BLaER1 treated with 17β-estradiol and CSF1 and Interleukin-3, amounts not matched to agents 10 nM and 100 nM (cell line): ENCODE measurements around the gene ATAD2B.

Experiments
- H3K27ac ChIP-seq, 11 experiments: shearing (Covaris generic); formaldehyde crosslinking; 2 replicates each; pipeline ENCODE4 v1.8.1; 2022
- H3K27me3 ChIP-seq, 11 experiments: shearing (Covaris generic); formaldehyde crosslinking; 2 replicates each; pipeline ENCODE4 v1.8.1; 2022
- H3K36me3 ChIP-seq, 11 experiments: shearing (Covaris generic); formaldehyde crosslinking; 2 replicates each; pipeline ENCODE4 v1.8.1; 2022
- H3K4me1 ChIP-seq, 10 experiments: shearing (Covaris generic); formaldehyde crosslinking; 2 replicates each; pipeline ENCODE4 v1.8.1; 2022
- H3K4me2 ChIP-seq, 11 experiments: shearing (Covaris generic); formaldehyde crosslinking; 2 replicates each; pipeline ENCODE4 v1.8.1; 2022
- H3K4me3 ChIP-seq, 10 experiments: shearing (Covaris generic); formaldehyde crosslinking; 2 replicates each; pipeline ENCODE4 v1.8.1; 2022
- H3K9ac ChIP-seq, 11 experiments: shearing (Covaris generic); formaldehyde crosslinking; 2 replicates each; pipeline ENCODE4 v1.8.1; 2022
- H3K9me3 ChIP-seq, 11 experiments: shearing (Covaris generic); formaldehyde crosslinking; replicated peaks in 1 of 11; 2 replicates each; pipeline ENCODE4 v1.8.1; 2022
- H4K20me1 ChIP-seq, 11 experiments: shearing (Covaris generic); formaldehyde crosslinking; 2 replicates each; pipeline ENCODE4 v1.8.1; 2022
- Cebpa-rat ChIP-seq, 11 experiments: shearing (Covaris generic); IDR thresholded peaks; 2 replicates each; pipeline ENCODE4 v1.8.1; 2022

ATAD2B gene

GRCh38 chr2:23777826-23778225, 149.1 kb downstream of the ATAD2B start:
- H3K36me3 ChIP-seq, result peaks cover 76 to 97% (median 86%) of the 10 kb centered on the region in 11 experiments
- no peak overlapping the region for H3K4me3 ChIP-seq
- H4K20me1 ChIP-seq, result no peaks in the 10 kb centered on the region
- no peak overlapping the region for H3K9ac ChIP-seq
- no peak overlapping the region for H3K4me2 ChIP-seq
- H3K4me1 ChIP-seq, result peaks cover 1 to 9% (median 7%) of the 10 kb centered on the region in 10 experiments
- no peaks in the 10 kb centered on the region for H3K27me3 ChIP-seq
- H3K27ac ChIP-seq, result no peak overlapping the region
- peaks cover 0 to 8% (median 0%) of the 10 kb centered on the region in 11 experiments; a peak in 3 of 22 replicates for H3K9me3 ChIP-seq
- no peak for TF ChIP-seq Cebpa-rat (IDR thresholded peaks at IDR 0.05)

- Histone ChIP-seq H4K20me1 (no peaks in the 10 kb centered on the region), H3K9me3 (peaks cover 0 to 23% (median 13%) of the 10 kb centered on the region in 11 experiments; a peak in 18 of 22 replicates), H3K4me2 (no peak overlapping the region), H3K9ac (no peak overlapping the region), H3K27me3 (no peaks in the 10 kb centered on the region), H3K27ac (no peak overlapping the region), H3K36me3 (peaks cover 81 to 97% (median 88%) of the 10 kb centered on the region in 11 experiments), H3K4me3 (no peak overlapping the region), H3K4me1 (peaks cover 12 to 21% (median 17%) of the 10 kb centered on the region in 10 experiments)
- TF ChIP-seq Cebpa-rat (IDR thresholded peaks at IDR 0.05), result no peak
These were observed 150.9 kb downstream of the ATAD2B start for GRCh38 chr2:23776021-23776420.

- no peaks in the 10 kb centered on the region for H3K27me3 ChIP-seq
- no peak overlapping the region for H3K9ac ChIP-seq
- H3K9me3 ChIP-seq, result peaks cover 0 to 27% (median 17%) of the 10 kb centered on the region in 11 experiments; a peak in 18 of 22 replicates
- peak overlapping the region; percentile 41 to 82 (median 58) for H3K4me2 ChIP-seq
- peak overlapping the region in 2 of 11 experiments; percentile 1 to 11; a peak in 2 of 22 replicates for H3K27ac ChIP-seq
- TF ChIP-seq Cebpa-rat (IDR thresholded peaks at IDR 0.05), result no peak
- H3K4me1 ChIP-seq, result peaks cover 19 to 28% (median 25%) of the 10 kb centered on the region in 10 experiments
- H4K20me1 ChIP-seq, result no peaks in the 10 kb centered on the region
- 0 out of 20 replicates have a peak overlapping the region, but pooled peaks of 1 of the 10 experiments have one; percentile 0 for H3K4me3 ChIP-seq
- H3K36me3 ChIP-seq, result peaks cover 67 to 93% (median 77%) of the 10 kb centered on the region in 11 experiments
These were observed 154.2 kb downstream of the ATAD2B start for GRCh38 chr2:23772684-23773083.

- Histone ChIP-seq H3K4me2 (peak overlapping the region in 10 of 11 experiments; percentile 41 to 82 (median 57); a peak in 15 of 22 replicates), H3K9ac (no peak overlapping the region), H3K4me1 (peaks cover 21 to 34% (median 26%) of the 10 kb centered on the region in 10 experiments), H4K20me1 (no peaks in the 10 kb centered on the region), H3K27ac (no peak overlapping the region; a peak in 1 of 22 replicates), H3K36me3 (peaks cover 61 to 87% (median 72%) of the 10 kb centered on the region in 11 experiments), H3K9me3 (peaks cover 0 to 27% (median 17%) of the 10 kb centered on the region in 11 experiments; a peak in 18 of 22 replicates), H3K4me3 (no peak overlapping the region), H3K27me3 (no peaks in the 10 kb centered on the region)
- TF ChIP-seq Cebpa-rat (IDR thresholded peaks at IDR 0.05), result no peak
These were observed 154.9 kb downstream of the ATAD2B start for GRCh38 chr2:23772056-23772455.

GRCh38 chr2:23769364-23769763, 157.6 kb downstream of the ATAD2B start:
- no peaks in the 10 kb centered on the region for H3K27me3 ChIP-seq
- H3K4me1 ChIP-seq, result peaks cover 21 to 35% (median 26%) of the 10 kb centered on the region in 10 experiments

GRCh38 chr2:23767876-23768621, 158.9 kb downstream of the ATAD2B start:
- Histone ChIP-seq H3K36me3 (peaks cover 42 to 72% (median 50%) of the 10 kb centered on the region in 11 experiments), H3K4me3 (no peak overlapping the region), H3K4me1 (peaks cover 14 to 31% (median 21%) of the 10 kb centered on the region in 10 experiments), H3K9ac (no peak overlapping the region), H4K20me1 (no peaks in the 10 kb centered on the region), H3K4me2 (peak overlapping the region in 7 of 11 experiments; percentile 15 to 74 (median 63); a peak in 13 of 22 replicates), H3K27me3 (no peaks in the 10 kb centered on the region), H3K27ac (peak overlapping the region in 4 of 11 experiments; percentile 18 to 61 (median 22); a peak in 5 of 22 replicates), H3K9me3 (peaks cover 0 to 24% (median 17%) of the 10 kb centered on the region in 11 experiments; a peak in 18 of 22 replicates)
- no peak for TF ChIP-seq Cebpa-rat (IDR thresholded peaks at IDR 0.05)

More at GRCh38 chr2:23769364-23769763, 157.6 kb downstream of the ATAD2B start:
- Histone ChIP-seq H3K27ac (no peak overlapping the region), H3K4me2 (no peak overlapping the region), H3K36me3 (peaks cover 41 to 72% (median 51%) of the 10 kb centered on the region in 11 experiments), H3K9me3 (peaks cover 0 to 27% (median 17%) of the 10 kb centered on the region in 11 experiments; a peak in 18 of 22 replicates), H4K20me1 (no peaks in the 10 kb centered on the region), H3K4me3 (no peak overlapping the region), H3K9ac (no peak overlapping the region)
- TF ChIP-seq Cebpa-rat (IDR thresholded peaks at IDR 0.05), result no peak

- peak overlapping the region in 3 of 11 experiments; percentile 15 to 62 (median 43); a peak in 3 of 22 replicates for H3K4me2 ChIP-seq
- no peak overlapping the region for H3K27ac ChIP-seq
- H3K9ac ChIP-seq, result no peak overlapping the region
- H3K4me1 ChIP-seq, result peaks cover 0 to 27% (median 2%) of the 10 kb centered on the region in 10 experiments; a peak in 8 of 20 replicates
- no peaks in the 10 kb centered on the region for H3K9me3 ChIP-seq
- H4K20me1 ChIP-seq, result no peaks in the 10 kb centered on the region
- no peak overlapping the region for H3K4me3 ChIP-seq
- H3K36me3 ChIP-seq, result peaks cover 32 to 71% (median 55%) of the 10 kb centered on the region in 11 experiments
- no peak for TF ChIP-seq Cebpa-rat (IDR thresholded peaks at IDR 0.05)
- no peaks in the 10 kb centered on the region for H3K27me3 ChIP-seq
These were observed 164.8 kb downstream of the ATAD2B start for GRCh38 chr2:23762141-23762540.

GRCh38 chr2:23761638-23762037, 165.3 kb downstream of the ATAD2B start:
- Histone ChIP-seq H3K4me3 (no peak overlapping the region), H3K4me2 (peak overlapping the region in 4 of 11 experiments; percentile 10 to 62 (median 29); a peak in 4 of 22 replicates), H3K27me3 (no peaks in the 10 kb centered on the region), H4K20me1 (no peaks in the 10 kb centered on the region), H3K9ac (0 out of 22 replicates have a peak overlapping the region, but pooled peaks of 1 of the 11 experiments have one; percentile 25), H3K36me3 (peaks cover 37 to 76% (median 58%) of the 10 kb centered on the region in 11 experiments), H3K27ac (peak overlapping the region in 1 of 11 experiments; percentile 15; a peak in 1 of 22 replicates), H3K9me3 (no peaks in the 10 kb centered on the region), H3K4me1 (peaks cover 0 to 27% (median 2%) of the 10 kb centered on the region in 10 experiments; a peak in 8 of 20 replicates)
- TF ChIP-seq Cebpa-rat (IDR thresholded peaks at IDR 0.05), result no peak

GRCh38 chr2:23760736-23761135, 166.2 kb downstream of the ATAD2B start:
- Histone ChIP-seq H3K4me2 (no peak overlapping the region), H3K27ac (no peak overlapping the region)

More at GRCh38 chr2:23760736-23761135, 166.2 kb downstream of the ATAD2B start:
- Histone ChIP-seq H3K4me3 (no peak overlapping the region), H3K27me3 (no peaks in the 10 kb centered on the region), H3K9me3 (no peaks in the 10 kb centered on the region), H3K36me3 (peaks cover 41 to 83% (median 62%) of the 10 kb centered on the region in 11 experiments), H3K4me1 (peaks cover 0 to 27% (median 2%) of the 10 kb centered on the region in 10 experiments; a peak in 8 of 20 replicates), H4K20me1 (no peaks in the 10 kb centered on the region), H3K9ac (no peak overlapping the region)
- no peak for TF ChIP-seq Cebpa-rat (IDR thresholded peaks at IDR 0.05)
